ENCODE data around the gene UGT2A3. TPM values are rescaled to one million over a fixed set of nuclear protein-coding genes. Genes with fewer than 3 reads are reported as not detected.

Gene UGT2A3
- total and polyA plus RNA-seq, 2 experiments from 2014 or later, result 30.3 to 126 TPM

- TF ChIP-seq CTCF (IDR thresholded peaks at IDR 0.05; ENCODE audit: poor library complexity), result no peak
- H3K9me2 ChIP-seq (replicated peaks; ENCODE audit: insufficient read depth), result no peaks in the 10 kb centered on the region
- H3K27ac ChIP-seq, result peak overlapping the region; percentile 39
- no peaks in the 10 kb centered on the region for H3K27me3 ChIP-seq
- peaks cover 7% of the 10 kb centered on the region for H3K4me1 ChIP-seq (ENCODE audit: insufficient read depth)
- no peak overlapping the region for H3K4me3 ChIP-seq
- H3K79me2 ChIP-seq, result no peaks in the 10 kb centered on the region
- no peaks in the 10 kb centered on the region for H3K9me3 ChIP-seq (ENCODE audit: low read depth)
- H2AFZ ChIP-seq, result no peak overlapping the region
- H3K4me2 ChIP-seq, result peak overlapping the region; percentile 23
- H4K20me1 ChIP-seq (ENCODE audit: insufficient read depth, poor library complexity, severe bottlenecking), result no peaks in the 10 kb centered on the region
- no peaks in the 10 kb centered on the region for H3K36me3 ChIP-seq (replicated peaks; ENCODE audit: insufficient read depth, low read depth)
- WGBS (ENCODE audit: low lambda C conversion rate, missing lambda C conversion rate), result 15% methylated on average over 6 of the region's 6 CpGs
- DNase-seq (ENCODE audit: low spot score), result peak; percentile 16
These were observed 67.7 kb downstream of the UGT2A3 start for GRCh38 chr4:68883870-68884269.

Small RNA genes within 50 kb of the gene (small RNA-seq; reads per million reads assigned to genes)
- gene AC021146.3 (not detected), gene AC021146.6 (not detected)

Other genes starting within 250 kb of the UGT2A3 start
- 21.6 and 31.0 TPM in 2 replicates for gene UGT2B10, start 135.8 kb downstream of the UGT2A3 start, total RNA-seq
- gene UGT2B10, start 135.8 kb downstream of the UGT2A3 start, polyA plus RNA-seq, result 2.6 and 3.6 TPM in 2 replicates
- gene UGT2B7, start 144.7 kb upstream of the UGT2A3 start, total RNA-seq, result 114 and 125 TPM in 2 replicates
- 67.7 and 90.0 TPM in 2 replicates for gene UGT2B7, start 144.7 kb upstream of the UGT2A3 start, polyA plus RNA-seq